ENCODE measurements around the gene CITED4. TPM values are rescaled to one million over a fixed set of nuclear protein-coding genes. Genes with fewer than 3 reads are reported as not detected.

The CITED4 gene
- total RNA-seq, 4 donors from 2014 or later, result 7.6 to 30.1 (median 16.5) TPM

DNA sequence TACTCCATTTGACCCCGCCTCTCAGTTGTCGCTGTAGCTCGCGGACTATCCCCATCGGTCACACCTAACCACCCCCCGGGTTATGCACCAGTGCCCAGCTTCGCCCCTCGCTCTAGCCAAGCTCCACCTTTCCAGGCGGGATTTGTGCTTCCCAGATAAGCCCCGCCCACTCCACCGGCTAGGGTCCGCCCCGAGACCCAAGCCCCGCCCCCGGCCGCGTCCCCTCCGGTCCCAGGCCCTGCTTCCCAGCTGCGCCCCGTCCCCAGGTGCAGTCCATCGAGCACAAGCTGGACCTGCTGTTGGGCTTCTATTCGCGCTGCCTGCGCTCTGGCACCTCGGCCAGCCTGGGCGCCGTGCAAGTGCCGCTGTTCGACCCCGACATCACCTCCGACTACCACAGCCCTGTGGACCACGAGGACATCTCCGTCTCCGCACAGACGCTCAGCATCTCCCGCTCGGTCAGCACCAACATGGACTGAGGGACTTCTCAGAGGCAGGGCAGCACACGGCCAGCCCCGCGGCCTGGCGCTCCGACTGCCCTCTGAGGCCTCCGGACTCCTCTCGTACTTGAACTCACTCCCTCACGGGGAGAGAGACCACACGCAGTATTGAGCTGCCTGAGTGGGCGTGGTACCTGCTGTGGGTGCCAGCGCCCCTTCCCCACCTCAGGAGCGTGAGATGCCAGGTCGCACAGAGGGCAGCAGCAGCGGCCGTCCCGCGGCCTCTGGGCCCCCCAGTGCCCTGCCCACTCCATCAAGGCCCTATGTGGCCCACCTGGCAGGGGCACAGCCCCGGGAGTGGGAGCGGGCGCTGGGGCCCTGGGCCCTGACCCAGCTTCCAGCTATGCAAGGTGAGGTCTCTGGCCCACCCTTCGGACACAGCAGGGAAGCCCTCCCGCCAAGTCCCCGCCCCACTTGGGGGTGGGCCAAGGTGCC is 23.9 kb downstream of the CITED4 start:
- in situ Hi-C loops (cut with MboI; ENCODE audit: low pct_ligation_motif_present in 1 of 4, low pct_unique_long_range_greater_than_20kb in 1 of 4, low sequenced_read_pairs in 3 of 4), result loop anchor here in 1 of 4 donors (25.0 kb wide), 1 partner anchor 226 kb away; no protein-coding TSS in a partner anchor
- Histone ChIP-seq H3K4me3 (no peak overlapping the region), H3K4me1 (no peaks in the 10 kb centered on the region), H3K36me3 (no peaks in the 10 kb centered on the region), H3K9me3 (no peaks in the 10 kb centered on the region), H3K27me3 (no peaks in the 10 kb centered on the region), H3K27ac (no peak overlapping the region)
- intact Hi-C loops (cut with DNase I; ENCODE audit: low total_unique reads), result no loop called here
- 80 to 91% methylated on average over 1 to 57 of the region's 60 CpGs for WGBS, 2 donors (ENCODE audit: low coverage in 1 of 2)
- TF ChIP-seq EP300 (IDR thresholded peaks at IDR 0.05; ENCODE audit: low read depth) (no peak), POLR2A (IDR thresholded peaks at IDR 0.05) (no peak), POLR2AphosphoS5 (IDR thresholded peaks at IDR 0.05) (no peak)
- TF ChIP-seq, protein P1, sequence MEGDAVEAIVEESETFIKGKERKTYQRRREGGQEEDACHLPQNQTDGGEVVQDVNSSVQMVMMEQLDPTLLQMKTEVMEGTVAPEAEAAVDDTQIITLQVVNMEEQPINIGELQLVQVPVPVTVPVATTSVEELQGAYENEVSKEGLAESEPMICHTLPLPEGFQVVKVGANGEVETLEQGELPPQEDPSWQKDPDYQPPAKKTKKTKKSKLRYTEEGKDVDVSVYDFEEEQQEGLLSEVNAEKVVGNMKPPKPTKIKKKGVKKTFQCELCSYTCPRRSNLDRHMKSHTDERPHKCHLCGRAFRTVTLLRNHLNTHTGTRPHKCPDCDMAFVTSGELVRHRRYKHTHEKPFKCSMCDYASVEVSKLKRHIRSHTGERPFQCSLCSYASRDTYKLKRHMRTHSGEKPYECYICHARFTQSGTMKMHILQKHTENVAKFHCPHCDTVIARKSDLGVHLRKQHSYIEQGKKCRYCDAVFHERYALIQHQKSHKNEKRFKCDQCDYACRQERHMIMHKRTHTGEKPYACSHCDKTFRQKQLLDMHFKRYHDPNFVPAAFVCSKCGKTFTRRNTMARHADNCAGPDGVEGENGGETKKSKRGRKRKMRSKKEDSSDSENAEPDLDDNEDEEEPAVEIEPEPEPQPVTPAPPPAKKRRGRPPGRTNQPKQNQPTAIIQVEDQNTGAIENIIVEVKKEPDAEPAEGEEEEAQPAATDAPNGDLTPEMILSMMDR (IDR thresholded peaks at IDR 0.05), result no peak
- no peak for DNase-seq

DNA sequence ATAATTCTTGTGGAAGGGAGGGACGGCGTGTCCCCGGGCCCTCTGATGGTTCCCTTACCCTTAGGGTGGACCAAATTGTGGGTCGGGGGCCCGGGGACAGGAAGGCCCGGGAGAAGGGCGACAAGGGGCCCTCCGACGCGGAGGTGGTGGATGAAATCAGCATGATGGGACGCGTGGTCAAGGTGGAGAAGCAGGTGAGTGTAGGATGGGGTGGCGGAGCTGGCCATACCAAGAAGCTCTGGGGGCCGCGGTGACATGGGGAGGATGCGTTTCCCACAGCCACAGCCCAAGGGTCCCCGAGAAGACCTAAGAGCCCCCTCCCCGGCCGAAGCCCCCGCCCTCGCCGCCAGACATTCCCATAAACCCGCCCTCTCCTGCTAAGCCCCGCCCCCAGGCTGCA is 24.6 kb downstream of the CITED4 start:
- TF ChIP-seq POLR2A (IDR thresholded peaks at IDR 0.05), result no peak
- no peak for TF ChIP-seq EP300 (IDR thresholded peaks at IDR 0.05; ENCODE audit: low read depth)
- TF ChIP-seq POLR2AphosphoS5 (IDR thresholded peaks at IDR 0.05), result no peak
- TF ChIP-seq, protein P1 (IDR thresholded peaks at IDR 0.05), result no peak
- in situ Hi-C loops (cut with MboI; ENCODE audit: low pct_ligation_motif_present in 1 of 4, low pct_unique_long_range_greater_than_20kb in 1 of 4, low sequenced_read_pairs in 3 of 4), result loop anchor here in 1 of 4 donors (25.0 kb wide), 1 partner anchor 225 kb away; no protein-coding TSS in a partner anchor
- no peak for DNase-seq
- Histone ChIP-seq H3K4me3 (no peak overlapping the region), H3K36me3 (no peaks in the 10 kb centered on the region), H3K27me3 (no peaks in the 10 kb centered on the region), H3K4me1 (no peaks in the 10 kb centered on the region), H3K27ac (no peak overlapping the region), H3K9me3 (no peaks in the 10 kb centered on the region)
- 87% methylated on average over 24 of the region's 24 CpGs; no CpG with 5 or more reads in 1 of the 2 donors for WGBS, 2 donors (ENCODE audit: low coverage in 1 of 2)
- intact Hi-C loops (cut with DNase I; ENCODE audit: low total_unique reads), result no loop called here

- no peak for DNase-seq
- no peak for TF ChIP-seq POLR2A (IDR thresholded peaks at IDR 0.05)
- TF ChIP-seq, protein P1 (IDR thresholded peaks at IDR 0.05), result no peak
- TF ChIP-seq EP300 (IDR thresholded peaks at IDR 0.05; ENCODE audit: low read depth), result no peak
- no peak for TF ChIP-seq POLR2AphosphoS5 (IDR thresholded peaks at IDR 0.05)
- Histone ChIP-seq H3K27me3 (no peaks in the 10 kb centered on the region), H3K27ac (no peak overlapping the region), H3K4me3 (no peak overlapping the region), H3K4me1 (no peaks in the 10 kb centered on the region), H3K36me3 (no peaks in the 10 kb centered on the region), H3K9me3 (no peaks in the 10 kb centered on the region)
- WGBS, 2 donors (ENCODE audit: low coverage in 1 of 2), result 81 to 87% methylated on average over 4 of the region's 4 CpGs
- intact Hi-C loops (cut with DNase I; ENCODE audit: low total_unique reads), result no loop called here
- in situ Hi-C loops (cut with MboI; ENCODE audit: low pct_ligation_motif_present in 1 of 4, low pct_unique_long_range_greater_than_20kb in 1 of 4, low sequenced_read_pairs in 3 of 4), result loop anchor here in 1 of 4 donors (25.0 kb wide), 1 partner anchor 224 kb away; no protein-coding TSS in a partner anchor
Observed at GRCh38 chr1:40836283-40836682, 25.9 kb downstream of the CITED4 start.

- 83% methylated on average over 11 of the region's 11 CpGs; no CpG with 5 or more reads in 1 of the 2 donors for WGBS, 2 donors (ENCODE audit: low coverage in 1 of 2)
- Histone ChIP-seq H3K4me1 (no peaks in the 10 kb centered on the region), H3K36me3 (no peaks in the 10 kb centered on the region), H3K4me3 (no peak overlapping the region), H3K27me3 (no peaks in the 10 kb centered on the region), H3K27ac (no peak overlapping the region), H3K9me3 (no peaks in the 10 kb centered on the region)
- TF ChIP-seq POLR2A (IDR thresholded peaks at IDR 0.05), result no peak
- intact Hi-C loops (cut with DNase I; ENCODE audit: low total_unique reads) (no loop called here), in situ Hi-C loops (cut with MboI; ENCODE audit: low pct_ligation_motif_present in 1 of 4, low pct_unique_long_range_greater_than_20kb in 1 of 4, low sequenced_read_pairs in 3 of 4) (loop anchor here in 1 of 4 donors (25.0 kb wide), 1 partner anchor 223 kb away; no protein-coding TSS in a partner anchor)
- DNase-seq, result no peak
Observed at GRCh38 chr1:40834968-40835545, 27.1 kb downstream of the CITED4 start.

All from transverse colon (tissue), 4 donors.